Loucy (cell line): ENCODE data around the gene CCDC71.

Experiments
- EZH2phosphoT487 ChIP-seq: fragments of 200-600 bp; IDR thresholded peaks from 2 replicates; pipeline ENCODE4 v1.6.1; 2018; ENCODE audit warnings: antibody characterized with exemption, mild to moderate bottlenecking, moderate library complexity, borderline replicate concordance
- TF ChIP-seq, protein P1 (sequence below): fragments of 200-600 bp; sonication (generic); conservative IDR thresholded peaks from 2 replicates; pipeline ENCODE4 v1.5.1; 2014; ENCODE audit warnings: mild to moderate bottlenecking, antibody characterized with exemption, low read length

DNA sequence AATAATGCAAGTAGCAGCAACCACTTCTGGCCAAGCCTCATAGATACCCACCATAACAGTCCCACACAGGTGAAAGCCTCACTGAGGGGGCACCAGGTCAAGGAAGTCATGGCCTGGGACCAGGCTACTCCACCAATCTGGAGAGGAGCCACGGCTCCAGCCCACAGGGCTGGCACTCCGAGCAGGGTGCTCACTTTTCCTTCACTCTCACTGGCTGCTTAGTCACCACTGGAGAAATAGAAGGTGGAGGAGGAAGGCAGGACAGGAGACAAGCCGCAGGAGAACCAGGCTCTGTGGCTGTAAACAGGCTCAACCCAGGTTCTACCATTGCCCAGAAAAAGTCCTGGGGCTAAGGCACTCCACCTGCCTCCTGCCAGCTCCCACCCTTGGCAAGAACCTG is 46.7 kb downstream of the CCDC71 start:
- TF ChIP-seq, protein P1, sequence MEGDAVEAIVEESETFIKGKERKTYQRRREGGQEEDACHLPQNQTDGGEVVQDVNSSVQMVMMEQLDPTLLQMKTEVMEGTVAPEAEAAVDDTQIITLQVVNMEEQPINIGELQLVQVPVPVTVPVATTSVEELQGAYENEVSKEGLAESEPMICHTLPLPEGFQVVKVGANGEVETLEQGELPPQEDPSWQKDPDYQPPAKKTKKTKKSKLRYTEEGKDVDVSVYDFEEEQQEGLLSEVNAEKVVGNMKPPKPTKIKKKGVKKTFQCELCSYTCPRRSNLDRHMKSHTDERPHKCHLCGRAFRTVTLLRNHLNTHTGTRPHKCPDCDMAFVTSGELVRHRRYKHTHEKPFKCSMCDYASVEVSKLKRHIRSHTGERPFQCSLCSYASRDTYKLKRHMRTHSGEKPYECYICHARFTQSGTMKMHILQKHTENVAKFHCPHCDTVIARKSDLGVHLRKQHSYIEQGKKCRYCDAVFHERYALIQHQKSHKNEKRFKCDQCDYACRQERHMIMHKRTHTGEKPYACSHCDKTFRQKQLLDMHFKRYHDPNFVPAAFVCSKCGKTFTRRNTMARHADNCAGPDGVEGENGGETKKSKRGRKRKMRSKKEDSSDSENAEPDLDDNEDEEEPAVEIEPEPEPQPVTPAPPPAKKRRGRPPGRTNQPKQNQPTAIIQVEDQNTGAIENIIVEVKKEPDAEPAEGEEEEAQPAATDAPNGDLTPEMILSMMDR, result no peak
- no peak for TF ChIP-seq EZH2phosphoT487
